HG03025 (cell line): ENCODE data around the gene OR6A2.
"Not testable (repeated sequence)": the region's sequence is repeated elsewhere in the genome, so short reads cannot be mapped to it uniquely, and the experiment has no call there.

Experiments
- ATAC-seq: cut with Tn5 transposase; IDR thresholded peaks from one replicate; pipeline ENCODE4 v1.9.1; 2021; ENCODE audit warnings: mild to moderate bottlenecking, moderate library complexity; ENCODE audit not compliant: unreplicated experiment, low FRiP score

OR6A2 gene

DNA sequence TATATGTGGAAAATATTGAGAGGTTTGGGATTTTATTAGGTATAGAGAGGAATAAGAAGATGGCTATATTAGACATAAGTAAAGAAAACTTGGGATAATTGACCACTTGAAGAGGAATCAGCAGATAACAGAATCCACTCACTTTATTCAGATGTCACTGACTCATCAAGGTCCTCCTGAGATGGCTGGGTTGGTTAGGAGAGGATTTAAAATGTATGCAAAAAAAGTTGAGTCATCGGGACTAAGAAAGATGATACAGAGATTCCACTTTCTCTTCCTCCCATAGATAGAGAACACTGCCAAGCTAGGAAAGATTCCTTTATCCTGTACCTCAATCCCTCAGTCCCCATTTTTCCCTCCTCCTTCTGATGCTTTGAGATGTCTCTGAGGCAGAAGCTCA is at the start of gene OR6A2:
Gene OR6A2 (minus strand): TSS at position 288 of the 400 bp plus-strand sequence. CDS start 3,981 bp downstream, outside the sequence.
- no peak for ATAC-seq

- no peak for ATAC-seq
These were observed 45.9 kb upstream of the OR6A2 start, which contains the start of gene OR10A5 for GRCh38 chr11:6845383-6845782. Gene OR10A5, plus strand, starts transcription at chr11:6845683. Its CDS starts 0 bp downstream, at chr11:6845683.

DNA sequence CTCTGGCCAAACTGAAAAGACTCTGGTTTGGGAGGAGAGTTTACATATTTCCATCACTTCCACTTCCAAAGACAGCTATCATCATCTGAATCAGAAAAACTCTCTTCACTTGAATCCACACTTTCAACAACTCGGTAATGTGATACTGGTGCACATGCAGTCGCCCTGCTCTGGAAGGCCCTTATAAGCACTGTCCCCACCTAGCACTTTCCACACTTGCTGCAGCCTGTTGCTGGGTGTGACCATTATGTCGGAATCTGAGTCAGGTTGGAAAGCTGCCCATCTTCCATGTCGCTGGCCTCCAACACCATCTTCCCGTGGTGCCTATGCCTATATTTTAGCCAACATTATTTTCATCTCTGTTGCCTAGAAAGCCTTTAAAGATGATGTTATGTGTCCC is 44.9 kb upstream of the OR6A2 start:
- ATAC-seq, result no peak

GRCh38 chr11:6843670-6844069 is 44.2 kb upstream of the OR6A2 start:
- ATAC-seq, result no peak

GRCh38 chr11:6841694-6842093 is 42.2 kb upstream of the OR6A2 start:
- ATAC-seq, result no peak

- ATAC-seq, result no peak
These were observed 34.5 kb upstream of the OR6A2 start for GRCh38 chr11:6834021-6834420.

DNA sequence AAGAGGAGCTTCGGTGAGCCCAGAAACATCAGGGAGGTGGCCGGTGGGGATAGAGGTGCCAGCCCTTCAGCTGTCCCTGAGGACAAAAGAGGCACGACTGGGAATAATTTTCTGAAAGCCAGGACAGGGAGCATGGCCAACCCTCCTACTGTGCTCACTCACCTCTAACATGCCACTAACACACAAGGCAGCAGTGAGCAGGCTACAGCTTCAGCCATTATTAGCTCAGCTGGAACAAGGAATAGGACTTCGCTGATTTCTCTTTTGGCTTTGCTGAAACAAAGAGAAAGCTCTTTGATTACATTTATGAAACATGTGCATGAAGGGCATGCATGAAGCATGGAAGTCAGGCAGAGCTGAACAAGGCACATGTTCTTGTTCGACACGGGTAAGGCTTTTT is 33.9 kb upstream of the OR6A2 start:
- ATAC-seq, result no peak

DNA sequence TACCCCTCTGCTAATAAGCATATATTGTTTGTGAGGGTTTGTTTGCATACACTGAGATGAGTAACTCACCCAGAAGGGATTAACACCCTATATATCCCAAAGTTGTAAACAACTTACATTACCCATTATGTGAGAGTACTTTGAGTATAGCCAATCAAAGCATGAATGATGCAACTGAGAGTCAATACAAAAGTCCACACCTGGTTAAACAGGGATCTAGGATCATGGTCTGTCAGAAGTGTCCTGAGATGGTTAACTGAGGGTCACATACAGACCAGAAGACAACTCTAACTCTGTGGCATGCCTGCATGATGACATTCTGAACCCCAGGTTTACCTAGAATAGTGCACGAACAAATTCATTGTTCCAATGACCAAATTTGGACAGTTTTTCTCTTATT is 28.6 kb upstream of the OR6A2 start:
- ATAC-seq, result no peak

- no peak for ATAC-seq
These were observed 25.8 kb upstream of the OR6A2 start for GRCh38 chr11:6825231-6825744.

DNA sequence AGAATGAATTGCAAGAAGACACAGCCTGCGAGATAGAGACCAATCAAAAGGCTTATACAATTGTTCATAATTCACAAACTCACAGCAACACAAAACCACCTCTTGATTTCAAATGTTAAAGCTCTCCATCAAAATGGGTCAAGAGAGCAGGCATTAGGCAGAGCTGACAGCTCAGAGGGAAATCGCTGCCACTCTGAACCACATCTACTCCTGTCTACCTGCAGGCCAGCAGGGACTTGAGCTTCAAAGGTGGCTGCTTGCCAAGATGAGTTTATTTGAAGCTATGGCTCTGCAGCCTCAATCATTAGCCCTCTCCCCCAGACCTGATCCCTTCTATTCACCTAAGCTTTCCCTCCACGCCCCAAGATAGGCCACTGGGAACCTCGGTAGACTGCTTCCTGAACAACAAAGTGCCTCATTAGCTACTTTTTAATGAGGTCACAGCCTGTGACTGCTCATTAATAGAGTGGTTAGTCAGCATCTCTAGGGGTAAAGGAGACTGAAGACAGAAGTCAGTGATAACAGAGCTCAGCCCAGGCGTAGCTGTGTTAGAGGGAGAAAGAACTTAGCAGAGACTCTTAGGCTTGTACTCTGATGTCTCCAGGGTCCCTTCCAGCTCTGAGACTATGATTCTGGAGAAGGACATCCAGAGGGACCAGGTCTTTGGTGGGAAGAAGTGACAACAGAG is 24.8 kb upstream of the OR6A2 start:
- no peak for ATAC-seq

GRCh38 chr11:6818967-6819366 is 19.5 kb upstream of the OR6A2 start:
- no peak for ATAC-seq

- ATAC-seq, result no peak
These were observed 18.2 kb upstream of the OR6A2 start for GRCh38 chr11:6817694-6818093.

GRCh38 chr11:6813656-6814055 is 14.2 kb upstream of the OR6A2 start:
- ATAC-seq, result no peak

GRCh38 chr11:6812390-6813005 is 13.0 kb upstream of the OR6A2 start:
- ATAC-seq, result peak; percentile 80

GRCh38 chr11:6801075-6801474 is 1.6 kb upstream of the OR6A2 start:
- ATAC-seq, result not testable (repeated sequence)

DNA sequence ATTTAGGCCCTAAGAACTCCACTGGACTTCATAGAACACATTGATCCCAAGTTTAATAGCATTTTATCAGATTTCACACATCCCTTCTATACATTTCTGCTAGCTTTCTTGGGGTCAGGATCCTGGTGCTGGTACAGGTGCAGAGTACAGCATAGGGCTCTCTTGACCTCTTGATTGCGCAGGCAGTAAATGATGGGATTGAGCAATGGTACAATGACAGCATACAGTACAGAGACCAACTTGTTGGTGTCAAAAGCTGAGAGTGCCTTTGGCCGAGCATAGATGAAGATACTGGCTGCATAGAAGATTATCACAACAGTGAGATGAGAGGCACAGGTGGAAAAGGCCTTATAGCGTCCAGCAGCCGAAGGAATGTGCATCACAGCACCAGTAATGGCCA is 4.8 kb downstream of the OR6A2 start:
- no peak for ATAC-seq

DNA sequence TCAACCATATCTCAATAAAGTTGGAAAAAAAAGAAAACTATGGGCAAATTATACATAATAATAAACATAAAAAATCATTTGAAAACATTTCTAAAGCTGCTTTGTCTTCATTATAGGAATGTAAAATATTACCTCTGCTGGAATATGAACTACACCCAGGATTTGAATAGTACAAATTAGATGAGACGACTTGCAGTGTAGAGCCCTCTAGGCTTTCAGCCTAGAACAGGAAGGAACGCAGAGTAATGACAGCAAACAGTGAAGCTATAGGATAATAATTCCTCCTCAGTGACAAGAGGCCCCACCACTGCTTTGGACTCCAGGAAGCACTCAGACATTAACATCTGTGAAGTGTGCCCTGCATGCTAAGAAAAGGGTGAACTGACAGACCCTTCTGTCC is 8.9 kb downstream of the OR6A2 start:
- no peak for ATAC-seq

GRCh38 chr11:6782720-6783119 is 16.8 kb downstream of the OR6A2 start, which contains the start of gene OR2AG1:
Gene OR2AG1, plus strand, starts transcription at chr11:6783020. Its CDS starts 2,018 bp downstream, at chr11:6785038.
- ATAC-seq, result no peak

DNA sequence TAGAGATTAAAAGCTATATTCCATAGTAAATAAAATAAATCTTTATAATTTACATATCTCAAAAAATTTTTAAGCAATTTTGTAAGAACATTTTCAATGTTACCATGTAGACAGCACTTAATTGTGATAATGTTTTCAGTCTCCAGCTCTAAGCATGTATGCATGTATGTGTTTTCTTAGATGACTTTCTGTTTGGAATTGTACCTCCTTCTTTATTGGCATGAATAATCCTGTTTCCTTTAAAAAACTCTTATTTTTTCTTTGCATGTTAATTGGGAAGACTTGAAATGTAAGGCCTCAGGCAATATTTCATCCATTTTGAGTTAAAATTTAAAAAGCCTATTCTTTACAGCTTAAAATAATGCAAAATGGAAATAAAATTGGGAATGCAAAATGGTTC is 18.7 kb downstream of the OR6A2 start:
- no peak for ATAC-seq

- no peak for ATAC-seq
These were observed 21.0 kb downstream of the OR6A2 start for GRCh38 chr11:6778518-6778917.

DNA sequence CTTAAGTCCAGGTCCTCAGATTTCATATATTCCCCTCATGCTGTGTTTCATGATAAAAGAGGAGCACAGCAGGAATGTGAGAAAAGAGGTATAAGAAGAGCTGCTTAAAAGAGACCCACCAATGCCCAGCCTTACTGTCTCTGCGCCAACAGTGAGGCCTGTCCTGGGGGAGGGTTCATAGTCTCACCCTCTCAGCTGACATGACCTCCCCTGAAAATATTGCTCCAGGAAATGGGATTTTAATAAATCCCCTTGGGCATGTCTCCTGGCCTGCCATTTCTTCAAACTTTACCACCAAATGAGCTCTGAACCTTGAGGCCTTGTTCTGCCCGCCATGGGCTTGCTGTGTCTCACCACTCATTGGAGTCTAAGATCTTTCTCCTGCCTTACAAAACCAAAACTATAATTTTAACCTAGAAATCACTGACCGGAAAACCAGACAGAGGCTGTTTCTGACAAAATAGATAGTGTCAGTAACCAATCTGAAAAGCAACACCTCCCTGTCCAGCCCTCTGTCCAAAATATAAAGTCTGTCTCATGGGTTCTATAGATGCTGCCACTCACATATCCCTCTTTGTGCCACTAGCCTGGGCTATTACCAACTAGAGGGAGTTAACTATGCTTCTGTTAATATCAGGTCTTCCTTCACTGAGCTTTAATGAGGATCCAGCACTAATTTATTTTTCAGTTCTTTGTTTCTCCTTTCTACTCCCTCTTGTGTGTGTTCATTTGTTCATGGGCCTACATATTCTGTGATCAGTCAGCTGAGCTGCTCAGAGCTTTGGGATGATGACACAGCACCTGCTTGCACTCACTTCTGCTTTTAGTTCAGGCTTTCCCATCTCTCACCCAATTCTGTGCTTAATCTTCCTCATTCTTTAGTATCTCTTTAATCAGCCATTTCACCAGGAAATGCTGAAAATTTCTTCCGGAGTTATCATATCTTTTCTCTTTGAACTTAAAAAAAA is 27.3 kb downstream of the OR6A2 start, which contains the start of gene OR2AG2:
Gene OR2AG2 (minus strand): TSS at position 51 of the 968 bp plus-strand sequence. CDS start 3,019 bp downstream, outside the sequence.
- ATAC-seq, result peak; percentile 97
